Measurements from ENCODE around the gene LRRFIP1. TPM values are rescaled to one million over a fixed set of nuclear protein-coding genes. Genes with fewer than 3 reads are reported as not detected.
A peak's percentile ranks its signal among the peaks of the same experiment; 100 is the strongest.

LRRFIP1 gene
- total and polyA plus RNA-seq, 10 of the 15 experiments (the other 5 are each of a cell fraction or from before 2014, with no cell fraction given), result 36.2 to 120 (median 74.3) TPM

DNA sequence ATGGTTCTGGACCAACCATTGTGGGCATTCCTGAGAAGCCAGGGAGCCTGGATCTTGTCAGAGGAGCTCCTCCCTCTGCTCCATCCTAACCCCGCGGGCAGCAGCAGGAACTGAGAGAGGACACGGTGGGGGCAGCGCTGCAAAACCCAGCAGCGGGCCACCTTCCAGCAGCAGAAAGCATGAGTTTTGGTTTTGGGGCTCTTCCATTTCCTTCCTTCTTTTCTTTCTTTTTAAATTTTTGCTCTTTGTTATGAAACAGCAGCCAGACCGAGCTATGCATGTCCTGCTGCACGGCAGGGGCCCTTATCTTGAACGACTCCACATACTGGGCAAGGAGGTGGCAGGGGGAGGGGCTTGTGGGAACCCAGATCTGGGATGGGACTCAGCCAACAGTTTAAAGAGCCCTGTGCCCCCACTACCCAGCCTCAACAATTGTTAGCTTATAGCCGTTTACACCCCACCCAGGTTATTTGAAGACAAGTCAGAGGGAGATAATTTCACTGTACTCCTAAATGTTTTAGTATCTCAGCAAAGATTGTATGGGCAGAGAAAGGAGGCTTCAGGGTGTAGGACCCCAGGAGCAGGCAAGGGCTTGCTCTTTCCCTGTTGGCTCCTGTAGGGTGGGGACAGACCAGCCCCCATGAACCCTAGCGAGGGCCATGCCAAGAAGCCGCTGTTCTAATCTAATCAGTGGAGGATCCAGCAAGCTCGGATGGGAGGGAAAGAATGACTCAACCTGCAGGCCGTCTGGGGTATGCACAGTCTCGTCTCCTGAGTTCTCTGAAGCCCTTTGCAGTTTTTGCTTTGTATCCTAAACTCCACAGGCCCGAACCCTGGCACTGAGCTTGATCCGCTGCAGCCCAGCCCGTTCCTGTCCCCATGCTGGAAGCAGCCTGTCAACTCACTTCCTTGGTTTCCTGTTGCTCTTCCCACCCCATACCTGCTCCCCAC is 75.3 kb downstream of the LRRFIP1 start:
- ChIA-PET CTCF (interaction anchor here (1.0 to 18.3 kb wide), 6 partner anchors 9 to 42 kb away, joined by 3 to 298 read pairs (median 4); no protein-coding TSS in a partner anchor), POLR2A (interaction anchor here (1.2 to 3.5 kb wide), 4 partner anchors 10 to 33 kb away, joined by 3 to 18 read pairs (median 7); no protein-coding TSS in a partner anchor), SMC1A (ENCODE audit: uncharacterized antibody, unreplicated experiment) (interaction anchor here (0.8 to 5.0 kb wide), 8 partner anchors 9 to 694 kb away, joined by 3 to 49 read pairs (median 6); no protein-coding TSS in a partner anchor), RAD21 (ENCODE audit: unreplicated experiment) (interaction anchor here (0.6 to 2.9 kb wide), 9 partner anchors 9 to 620 kb away, joined by 3 to 15 read pairs (median 4); no protein-coding TSS in a partner anchor)
- TF ChIP-seq NR2F1 (conservative IDR thresholded peaks at IDR 0.05) (no peak), CTCF (IDR thresholded peaks at IDR 0.05 in 2 of 3, conservative IDR thresholded peaks at IDR 0.05 in 1 of 3; ENCODE audit: control insufficient read depth in 2 of 3, extremely low read depth in 1 of 3, insufficient read depth in 1 of 3, low read depth in 3 of 3, low read length in 3 of 3) (0 out of 6 replicates have a peak, but pooled peaks of 1 of the 3 experiments have one; percentile 15), RBBP5 (conservative IDR thresholded peaks at IDR 0.05) (no peak), MXI1 (IDR thresholded peaks at IDR 0.05; ENCODE audit: low read depth, low read length) (0 out of 2 replicates have a peak, but pooled peaks have one; percentile 20), ETV6 (conservative IDR thresholded peaks at IDR 0.05 in 1 of 2, IDR thresholded peaks at IDR 0.05 in 1 of 2; ENCODE audit: borderline replicate concordance in 1 of 2, low read depth in 1 of 2) (0 out of 4 replicates have a peak, but pooled peaks of 1 of the 2 experiments have one; percentile 51), IKZF2 (IDR thresholded peaks at IDR 0.05) (peak; percentile 8 to 36; a peak in 3 of 4 replicates), EED (IDR thresholded peaks at IDR 0.05; ENCODE audit: low read depth) (peak; percentile 27; the same call in 1 of the 2 replicates), IKZF1 (conservative IDR thresholded peaks at IDR 0.05) (0 out of 2 replicates have a peak, but pooled peaks have one; percentile 20), SPI1 (IDR thresholded peaks at IDR 0.05; ENCODE audit: borderline replicate concordance, insufficient read depth, low read depth, low read length) (0 out of 2 replicates have a peak, but pooled peaks have one; percentile 40), ATF3 (IDR thresholded peaks at IDR 0.05; ENCODE audit: borderline replicate concordance, extremely low read depth, low read depth, low read length) (no peak)
- ATAC-seq, result peak; percentile 59
- no peaks in the 10 kb centered on the region for H3K27me3 ChIP-seq (replicated peaks in 1 of 2; ENCODE audit: control insufficient read depth in 2 of 2, insufficient read depth in 2 of 2, low read length in 1 of 2)
- H3K4me1 ChIP-seq (ENCODE audit: control insufficient read depth, insufficient read depth, low read length), result peaks cover 65% of the 10 kb centered on the region
- H3K9ac ChIP-seq (ENCODE audit: control insufficient read depth, insufficient read depth, low read length), result peak overlapping the region; percentile 58
- WGBS (ENCODE audit: insufficient coverage, insufficient replicate concordance, low lambda C conversion rate, missing lambda C conversion rate), result under 1% methylated on average over 17 of the region's 17 CpGs
- H3K79me2 ChIP-seq (ENCODE audit: control insufficient read depth, insufficient read depth, low read length), result peaks cover 97% of the 10 kb centered on the region
- intact Hi-C loops (cut with micrococcal nuclease; ENCODE audit: unreplicated experiment), result loop anchor here (5.0 kb wide), 1 partner anchor 35 kb away; no protein-coding TSS in a partner anchor
- no TSS peak for BruUV-seq (replicated peaks)
- no peaks in the 10 kb centered on the region for H4K20me1 ChIP-seq (ENCODE audit: control insufficient read depth, insufficient read depth)
- no peaks in the 10 kb centered on the region for H3K9me3 ChIP-seq (replicated peaks; ENCODE audit: control insufficient read depth, insufficient read depth, low read length)
- in situ Hi-C loops (cut with MboI), result no loop called here
- DNase-seq (ENCODE audit: low read depth, low spot score), result no peak
- peak overlapping the region; percentile 77 for H3K27ac ChIP-seq (ENCODE audit: control insufficient read depth, insufficient read depth)
- peaks cover 0 to 3% of the 10 kb centered on the region in 2 experiments; a peak in 2 of 4 replicates for H3K36me3 ChIP-seq (ENCODE audit: control insufficient read depth in 2 of 2, insufficient read depth in 2 of 2, low read length in 1 of 2)
- no peak overlapping the region; the same call in 1 of the 2 replicates for H2AFZ ChIP-seq (ENCODE audit: control insufficient read depth, low read depth, low read length)
- FAIRE-seq, result no peak
- peak overlapping the region; percentile 56 for H3K4me3 ChIP-seq
- peak overlapping the region; percentile 98 for H3K4me2 ChIP-seq (ENCODE audit: control insufficient read depth, insufficient read depth)

Data from GM12878 (cell line).